GM19452 (cell line): Measurements from ENCODE around the gene FAF1.

Source experiments
- ATAC-seq: cut with Tn5 transposase; IDR thresholded peaks from one replicate; pipeline ENCODE4 v1.9.1; 2021; ENCODE audit not compliant: unreplicated experiment

The FAF1 gene

GRCh38 chr1:50420689-50421365 is 539.2 kb downstream of the FAF1 start:
- no peak for ATAC-seq

- no peak for ATAC-seq
Measured at GRCh38 chr1:50419907-50420677, 540.0 kb downstream of the FAF1 start.

GRCh38 chr1:50419192-50419906 is 540.7 kb downstream of the FAF1 start:
- ATAC-seq, result no peak

- no peak for ATAC-seq
Measured at GRCh38 chr1:50418600-50419109, 541.4 kb downstream of the FAF1 start.

- no peak for ATAC-seq
Measured at GRCh38 chr1:50417946-50418599, 542.0 kb downstream of the FAF1 start.

- ATAC-seq, result no peak
Measured at GRCh38 chr1:50417507-50417906, 542.6 kb downstream of the FAF1 start.

- ATAC-seq, result no peak
Measured at GRCh38 chr1:50416553-50417453, 543.3 kb downstream of the FAF1 start.

- ATAC-seq, result no peak
Measured at GRCh38 chr1:50416150-50416527, 543.9 kb downstream of the FAF1 start.

- no peak for ATAC-seq
Measured at GRCh38 chr1:50415235-50416149, 544.6 kb downstream of the FAF1 start.

- no peak for ATAC-seq
Measured at GRCh38 chr1:50414853-50415234, 545.2 kb downstream of the FAF1 start.

GRCh38 chr1:50412813-50413476 is 547.1 kb downstream of the FAF1 start:
- no peak for ATAC-seq

- no peak for ATAC-seq
Measured at GRCh38 chr1:50405814-50406213, 554.3 kb downstream of the FAF1 start.

- ATAC-seq, result no peak
Measured at GRCh38 chr1:50393522-50394120, 566.4 kb downstream of the FAF1 start.
